BE2C (cell line): ENCODE data around the gene ITPRID2.

Experiments
- DNase-seq: peaks from one replicate; pipeline ENCODE4 v3.0.0-alpha.2; 2020
- H3K27me3 ChIP-seq: fragments of 250-450 bp; sonication (Bioruptor Pico); 2 replicates; pipeline ENCODE4 v1.5.1; 2020; ENCODE audit warnings: mild to moderate bottlenecking
- H3K36me3 ChIP-seq: fragments of 250-450 bp; sonication (Bioruptor Pico); 2 replicates; pipeline ENCODE4 v1.5.1; 2020; ENCODE audit warnings: mild to moderate bottlenecking
- H3K4me1 ChIP-seq: fragments of 250-450 bp; sonication (Bioruptor Pico); 2 replicates; pipeline ENCODE4 v1.5.1; 2020
- H3K4me3 ChIP-seq: 2 replicates; pipeline ENCODE4 v1.5.1; 2011; ENCODE audit warnings: low read depth, low read length
- H3K9me3 ChIP-seq: fragments of 250-450 bp; sonication (Bioruptor Pico); 2 replicates; pipeline ENCODE4 v1.5.1; 2020
- CTCF ChIP-seq: IDR thresholded peaks from 2 replicates; pipeline ENCODE4 v1.5.1; 2012; ENCODE audit warnings: mild to moderate bottlenecking, low read depth, low read length

ITPRID2 gene

GRCh38 chr2:181943411-181944124 lies 52.0 kb downstream of the ITPRID2 start:
- no peak for DNase-seq
- H3K9me3 ChIP-seq: no peaks in the 10 kb centered on the region
- H3K36me3 ChIP-seq: no peaks in the 10 kb centered on the region
- no peaks in the 10 kb centered on the region for H3K27me3 ChIP-seq
- no peaks in the 10 kb centered on the region for H3K4me1 ChIP-seq
- TF ChIP-seq CTCF: no peak
- H3K4me3 ChIP-seq: no peak overlapping the region

GRCh38 chr2:181944164-181944913 lies 52.8 kb downstream of the ITPRID2 start:
- no peak overlapping the region for H3K4me3 ChIP-seq
- no peak for TF ChIP-seq CTCF
- H3K27me3 ChIP-seq: no peaks in the 10 kb centered on the region
- H3K36me3 ChIP-seq: no peaks in the 10 kb centered on the region
- H3K9me3 ChIP-seq: no peaks in the 10 kb centered on the region
- H3K4me1 ChIP-seq: no peaks in the 10 kb centered on the region
- no peak for DNase-seq

- no peaks in the 10 kb centered on the region for H3K36me3 ChIP-seq
- no peak for TF ChIP-seq CTCF
- no peaks in the 10 kb centered on the region for H3K4me1 ChIP-seq
- no peak for DNase-seq
- no peaks in the 10 kb centered on the region for H3K27me3 ChIP-seq
- no peaks in the 10 kb centered on the region for H3K9me3 ChIP-seq
- no peak overlapping the region for H3K4me3 ChIP-seq
These were observed 53.4 kb downstream of the ITPRID2 start for GRCh38 chr2:181944914-181945291.

GRCh38 chr2:181946444-181947127 lies 55.1 kb downstream of the ITPRID2 start:
- Histone ChIP-seq H3K27me3 (no peaks in the 10 kb centered on the region), H3K4me1 (no peaks in the 10 kb centered on the region), H3K9me3 (no peaks in the 10 kb centered on the region), H3K4me3 (no peak overlapping the region), H3K36me3 (no peaks in the 10 kb centered on the region)
- no peak for TF ChIP-seq CTCF
- DNase-seq: no peak

- TF ChIP-seq CTCF: no peak
- DNase-seq: no peak
These were observed 55.7 kb downstream of the ITPRID2 start for GRCh38 chr2:181947273-181947672.

More at GRCh38 chr2:181947273-181947672, 55.7 kb downstream of the ITPRID2 start:
- Histone ChIP-seq H3K36me3 (no peaks in the 10 kb centered on the region), H3K4me3 (no peak overlapping the region), H3K9me3 (no peaks in the 10 kb centered on the region), H3K4me1 (no peaks in the 10 kb centered on the region), H3K27me3 (no peaks in the 10 kb centered on the region)
